ENCODE measurements around the gene ARHGEF12.

The ARHGEF12 gene

DNA sequence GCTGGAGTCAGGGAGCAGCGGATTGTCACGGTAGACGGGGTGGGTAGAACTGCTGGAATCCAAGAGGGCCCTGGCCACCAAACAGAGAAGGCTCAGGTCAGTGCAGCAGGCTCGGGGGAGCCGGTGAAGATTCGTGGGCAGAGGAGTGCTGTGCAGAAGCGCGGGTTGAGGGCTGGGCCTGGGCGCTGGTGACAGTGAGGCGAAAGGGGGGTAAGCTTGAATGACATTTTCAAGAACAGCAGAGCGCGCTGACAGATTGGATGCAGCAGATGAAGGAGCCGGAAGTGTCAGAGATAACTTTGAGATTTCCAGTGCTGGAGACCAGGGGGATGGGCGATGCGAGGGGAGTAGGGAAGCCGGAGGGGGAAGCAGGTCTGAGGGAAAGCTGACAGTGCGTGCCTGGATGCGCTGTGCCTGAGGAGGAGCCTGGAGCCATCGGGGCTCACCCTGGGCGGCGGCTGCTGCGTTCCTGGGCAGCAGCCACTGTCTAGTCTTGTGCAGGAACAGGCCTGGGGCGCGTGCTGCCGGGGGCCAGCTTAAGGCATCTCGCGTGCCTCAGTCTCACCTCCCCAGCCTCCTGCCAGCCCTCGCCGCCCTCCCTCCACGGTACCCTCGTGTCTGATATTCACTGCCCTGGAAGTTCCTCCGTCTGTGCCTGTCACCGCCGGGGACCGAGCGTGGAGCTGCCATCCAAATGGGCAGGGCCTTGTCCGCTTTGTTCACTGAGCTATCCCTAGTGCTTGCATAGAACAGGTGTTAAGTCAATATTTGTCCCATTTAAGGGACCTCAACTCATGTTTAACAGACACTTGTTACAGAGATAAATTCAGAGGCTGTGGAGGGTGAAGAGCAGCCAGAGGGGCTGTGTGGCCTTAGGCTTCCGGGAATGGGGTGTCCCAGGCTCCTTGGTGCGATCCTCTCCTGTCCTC, 180.5 kb downstream of the ARHGEF12 start:
- no peak for DNase-seq (ENCODE audit: low read depth in 3 of 3)

DNA sequence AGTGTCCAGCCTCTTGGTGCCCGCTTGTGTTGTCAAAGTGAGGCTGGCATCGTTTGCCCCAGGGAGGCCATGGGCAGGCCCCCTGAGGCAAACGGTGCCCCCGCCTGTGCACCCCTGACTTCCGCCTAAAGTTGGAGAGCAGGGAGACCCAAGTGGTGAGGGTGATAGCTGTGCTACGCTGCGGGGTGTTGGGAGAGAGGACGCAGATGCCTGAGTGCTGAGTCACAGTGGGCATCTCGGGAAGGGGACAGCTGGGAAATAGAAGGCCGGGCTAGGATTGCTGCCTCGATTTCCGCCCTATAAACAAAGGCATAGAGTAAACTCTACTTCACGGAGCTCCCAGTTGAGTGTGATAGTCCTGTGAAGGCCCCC, 181.2 kb downstream of the ARHGEF12 start:
- DNase-seq (ENCODE audit: low read depth in 3 of 3), result no peak

DNA sequence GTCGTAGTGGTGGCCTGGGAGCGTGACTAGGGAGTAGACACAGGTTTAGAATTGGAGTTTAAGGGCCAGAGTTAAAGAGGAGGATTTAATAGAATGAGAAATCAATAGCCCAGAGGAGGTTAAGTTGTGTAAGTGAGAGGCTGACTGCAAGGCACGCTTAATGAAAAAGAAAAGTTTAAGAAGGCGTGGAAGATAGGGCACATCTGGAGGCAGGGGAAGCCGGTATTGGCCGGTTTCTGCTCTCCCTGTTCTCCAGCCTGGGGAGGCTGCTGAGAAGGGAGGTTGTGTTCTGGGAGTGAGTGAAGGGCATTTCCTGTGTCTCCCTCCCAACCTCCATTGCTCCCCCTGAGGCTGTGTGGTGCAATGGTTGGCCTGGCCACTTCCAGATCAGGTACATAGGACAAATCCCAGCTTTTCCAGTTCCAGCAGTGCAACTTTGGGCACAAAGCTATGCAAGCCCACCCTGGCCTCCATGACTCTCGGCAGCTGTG, 181.6 kb downstream of the ARHGEF12 start:
- no peak for DNase-seq (ENCODE audit: low read depth in 3 of 3)

DNA sequence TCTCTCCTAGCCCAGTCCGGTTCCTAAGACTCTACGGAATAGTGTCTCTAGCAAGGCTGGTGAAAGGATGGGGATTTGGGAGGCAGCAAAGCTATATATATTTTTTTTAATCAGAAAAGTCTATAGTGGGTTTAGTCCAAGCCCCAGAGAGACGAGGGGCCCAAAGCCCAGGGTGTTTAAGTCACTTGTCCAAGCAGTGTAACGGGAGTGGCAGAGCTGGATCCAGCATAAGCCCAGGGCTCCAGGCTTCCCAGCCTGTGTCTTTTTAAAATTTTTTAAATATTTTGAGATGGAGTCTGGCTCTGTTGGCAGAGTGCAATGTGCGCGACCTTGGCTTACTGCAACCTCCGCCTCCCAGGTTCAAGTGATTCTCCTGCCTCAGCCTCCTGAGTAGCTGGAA, 182.1 kb downstream of the ARHGEF12 start:
- DNase-seq (ENCODE audit: low read depth in 3 of 3), result no peak

DNA sequence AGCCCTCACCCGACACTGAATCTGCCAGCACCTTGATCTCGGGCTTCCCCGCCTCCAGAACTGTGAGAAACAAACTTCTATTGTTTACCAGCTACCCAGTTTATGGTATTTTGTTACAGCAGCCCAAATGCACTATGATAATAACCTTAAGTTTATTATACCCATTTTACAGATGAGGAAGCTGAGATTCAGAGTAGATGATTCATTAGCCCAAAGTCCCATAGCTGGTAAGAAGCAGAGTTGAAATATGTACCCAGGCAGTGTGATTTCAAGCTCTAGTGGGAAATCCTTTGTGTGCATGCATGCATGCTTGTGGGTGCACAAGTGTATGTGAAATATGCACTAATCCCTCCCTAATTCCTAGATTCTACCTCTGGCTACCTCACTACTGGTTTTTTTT, 183.3 kb downstream of the ARHGEF12 start:
- no peak for DNase-seq (ENCODE audit: low read depth in 3 of 3)

DNA sequence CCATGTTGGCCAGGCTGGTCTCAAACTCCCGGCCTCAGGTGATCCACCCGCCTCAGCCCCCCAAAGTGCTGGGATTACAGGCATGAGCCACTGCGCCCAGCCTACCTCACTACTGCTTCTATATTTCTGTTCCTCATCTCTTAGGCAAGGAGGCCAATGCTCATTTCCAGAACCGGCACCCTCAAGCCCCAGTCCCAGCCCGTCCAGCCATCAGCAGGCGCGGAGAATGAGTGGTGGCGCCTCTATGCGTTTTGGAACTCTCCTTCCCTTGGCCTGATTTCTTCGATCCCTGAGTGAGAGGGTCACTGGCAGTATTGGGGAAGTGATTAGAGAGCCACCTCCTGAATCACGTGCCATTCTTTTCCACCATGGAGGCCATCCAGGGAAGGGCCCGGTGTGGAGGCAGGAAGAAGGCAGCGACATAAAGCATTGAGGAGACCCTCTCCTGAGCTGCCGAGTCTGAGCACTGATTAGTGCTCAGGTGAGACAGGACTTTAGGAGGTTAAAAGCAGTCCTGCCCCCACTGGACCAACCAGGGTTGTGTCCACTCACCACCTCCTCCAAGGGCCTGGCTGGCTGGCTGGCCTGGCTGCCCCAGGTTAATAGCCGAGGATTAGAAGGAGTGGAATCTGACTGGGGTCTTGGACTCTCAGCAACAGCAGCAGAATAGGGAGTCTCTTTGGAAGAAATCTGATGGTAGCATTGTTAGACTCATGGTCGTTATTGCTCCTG, 184.0 kb downstream of the ARHGEF12 start:
- DNase-seq (ENCODE audit: low read depth in 3 of 3), result no peak

DNA sequence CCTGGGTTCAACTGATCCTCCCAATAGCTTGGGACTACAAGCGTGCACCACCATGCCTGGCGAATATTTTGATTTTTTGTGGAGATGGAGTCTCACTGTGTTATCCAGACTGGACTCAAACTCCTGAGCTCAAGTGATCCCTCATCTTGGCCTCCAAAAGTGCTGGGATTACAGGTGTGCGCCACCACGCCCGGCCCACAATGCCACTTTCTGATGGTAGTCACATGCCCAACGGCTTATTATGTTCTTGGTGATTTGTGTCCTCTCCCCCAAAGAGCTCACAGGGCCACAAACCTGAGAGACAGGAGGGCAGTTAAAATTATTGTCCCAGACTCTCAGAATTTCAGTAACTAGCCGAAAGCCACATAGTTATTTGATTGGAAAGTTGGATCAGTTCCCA, 185.0 kb downstream of the ARHGEF12 start:
- no peak for DNase-seq (ENCODE audit: low read depth in 3 of 3)

DNA sequence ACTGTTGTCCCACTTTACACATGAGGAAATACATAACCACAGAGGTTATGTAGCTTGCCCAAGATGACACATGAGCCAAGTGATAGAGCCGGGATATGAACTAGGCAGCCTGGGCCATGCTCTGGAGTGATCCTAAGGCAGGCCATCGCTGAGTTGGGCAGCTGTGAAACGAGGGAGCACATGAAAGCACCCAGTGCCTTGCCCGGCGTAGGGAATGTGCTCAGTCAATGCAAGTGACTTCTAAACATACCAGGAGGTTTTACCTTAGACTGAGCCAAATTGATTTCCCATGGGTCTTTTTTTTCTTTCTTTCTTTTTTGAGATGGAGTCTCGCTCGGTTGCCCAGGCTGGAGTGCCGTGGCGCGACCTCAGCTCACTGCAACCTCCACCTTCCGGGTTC, 185.8 kb downstream of the ARHGEF12 start:
- DNase-seq (ENCODE audit: low read depth in 3 of 3), result no peak

DNA sequence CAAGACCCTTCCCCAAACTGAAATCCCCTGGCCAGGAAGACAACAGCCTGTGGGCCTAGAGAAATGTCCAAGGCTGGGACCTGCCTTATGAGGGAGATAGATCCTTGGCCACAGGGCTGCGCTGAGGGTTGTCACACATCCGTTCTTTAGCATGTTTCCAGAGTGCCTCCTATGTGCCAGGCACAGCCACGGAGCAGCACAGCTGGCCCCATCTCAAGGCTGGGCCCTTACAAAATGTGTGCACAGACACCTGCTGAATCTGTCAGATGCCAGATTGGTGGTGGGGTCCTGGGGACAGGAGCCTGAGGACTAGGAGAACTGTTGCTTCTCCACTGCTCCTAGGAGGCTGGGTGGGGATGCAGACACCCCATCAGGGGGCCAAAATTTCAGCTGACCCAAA, 186.5 kb downstream of the ARHGEF12 start:
- DNase-seq (ENCODE audit: low read depth in 3 of 3), result no peak

DNA sequence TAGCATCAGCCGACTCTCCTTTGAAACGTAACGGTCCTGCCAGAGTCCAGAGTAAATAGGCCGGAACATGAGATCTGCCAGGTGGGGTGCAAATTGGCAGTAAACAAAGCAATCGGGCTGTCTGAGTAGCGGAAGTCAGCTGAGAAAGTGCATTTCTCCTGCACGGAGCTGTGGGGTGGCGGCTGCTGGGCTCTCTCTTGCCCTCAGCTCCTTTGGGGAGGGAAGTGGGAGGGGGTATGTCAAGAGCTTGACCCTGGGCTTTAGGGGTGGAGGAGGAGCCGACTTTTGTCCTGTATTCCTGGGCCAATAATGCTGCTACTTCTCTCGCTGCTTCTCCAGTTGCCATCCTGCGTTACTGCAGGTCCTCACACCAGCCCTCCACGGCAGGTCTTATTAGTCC, 187.0 kb downstream of the ARHGEF12 start:
- DNase-seq (ENCODE audit: low read depth in 3 of 3), result no peak

DNA sequence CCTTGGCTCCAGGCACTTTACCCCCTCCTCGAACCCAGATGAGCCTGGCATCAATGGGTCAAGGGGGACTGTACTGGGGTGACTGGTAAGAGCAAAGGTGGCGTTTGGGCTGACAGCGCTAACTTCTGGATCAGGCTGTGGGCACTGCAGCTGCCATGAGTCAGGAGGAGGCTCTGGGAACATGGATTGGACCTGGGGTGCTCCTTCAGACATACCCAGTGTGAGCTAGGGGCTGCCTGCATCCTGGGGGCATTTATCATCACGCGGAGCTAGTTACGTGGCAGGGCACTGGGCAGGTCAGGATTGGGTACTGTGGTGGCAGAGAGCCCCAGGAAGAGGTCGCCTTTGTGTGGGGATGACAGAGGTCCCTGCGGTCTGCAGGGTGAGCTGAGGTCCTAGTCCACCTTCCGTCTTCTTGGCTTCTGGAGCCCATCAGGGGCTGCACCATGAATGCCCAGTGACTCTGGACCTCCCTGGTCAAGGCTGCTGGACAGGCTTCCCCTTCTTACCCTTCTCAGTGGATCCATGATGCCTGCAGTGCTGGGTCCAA, 188.4 kb downstream of the ARHGEF12 start:
- DNase-seq (ENCODE audit: low read depth in 3 of 3), result no peak

DNA sequence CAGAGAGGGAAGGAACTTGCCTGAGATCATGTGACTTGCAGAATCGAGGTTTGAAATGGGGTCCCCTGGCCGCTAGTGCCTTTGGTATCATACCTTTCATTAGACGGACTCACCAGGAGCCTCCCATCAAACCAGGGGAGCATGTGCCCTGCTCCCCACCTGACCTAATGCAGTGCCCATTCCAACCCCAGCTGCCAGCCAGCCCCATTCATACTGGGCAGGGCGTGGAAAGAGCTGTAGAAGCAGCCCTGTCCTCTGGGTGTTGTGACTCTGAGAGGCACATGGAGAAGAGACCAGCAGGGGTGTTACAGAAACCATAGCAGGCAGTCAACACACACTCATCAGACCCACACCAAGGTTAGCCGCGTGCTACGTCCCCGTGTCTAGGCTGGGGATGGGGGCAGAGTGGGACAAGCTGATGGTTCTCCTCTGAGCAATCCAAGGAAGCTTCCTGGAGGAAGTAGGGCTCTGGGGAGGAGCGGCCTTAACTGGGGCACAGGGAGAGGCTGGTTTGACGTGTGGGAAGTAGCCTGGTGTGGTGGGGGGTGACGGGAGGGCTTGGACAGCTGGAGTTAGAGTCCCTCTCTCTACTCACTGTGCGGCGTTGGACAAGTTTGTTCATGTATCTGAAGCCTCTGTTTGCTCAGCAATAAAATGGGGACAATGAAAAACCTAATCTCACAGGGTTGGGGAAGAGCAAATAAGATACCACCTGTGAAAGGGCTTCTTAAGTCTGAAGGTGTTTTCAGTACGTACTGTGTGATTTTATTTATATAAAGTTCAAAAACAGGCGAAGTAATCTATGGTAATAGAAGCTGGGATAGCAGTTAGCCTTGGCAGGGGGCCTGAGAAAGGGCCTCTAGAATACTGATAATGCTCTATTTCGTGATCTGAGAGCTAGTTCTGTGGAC, 189.3 kb downstream of the ARHGEF12 start:
- DNase-seq (ENCODE audit: low read depth in 3 of 3), result no peak

DNA sequence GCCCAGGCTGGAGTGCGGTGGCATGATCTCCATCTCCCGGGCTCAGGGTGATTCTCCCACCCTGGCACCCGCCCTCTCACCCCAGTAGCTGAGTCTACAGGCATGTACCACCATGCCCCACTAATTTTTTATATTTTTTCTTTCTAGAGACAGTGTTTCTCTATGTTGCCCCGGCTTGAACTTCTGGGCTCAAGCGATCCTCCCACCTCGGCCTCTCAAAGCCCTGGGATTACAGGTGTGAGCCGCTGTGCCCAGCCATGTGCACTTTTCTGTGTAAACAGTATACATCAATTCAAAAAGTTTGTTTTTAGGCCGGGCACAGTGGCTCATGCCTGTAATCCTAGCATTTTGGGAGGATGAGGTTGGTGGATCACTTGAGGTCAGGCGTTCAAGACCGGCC, 190.0 kb downstream of the ARHGEF12 start:
- DNase-seq (ENCODE audit: low read depth in 3 of 3), result no peak

DNA sequence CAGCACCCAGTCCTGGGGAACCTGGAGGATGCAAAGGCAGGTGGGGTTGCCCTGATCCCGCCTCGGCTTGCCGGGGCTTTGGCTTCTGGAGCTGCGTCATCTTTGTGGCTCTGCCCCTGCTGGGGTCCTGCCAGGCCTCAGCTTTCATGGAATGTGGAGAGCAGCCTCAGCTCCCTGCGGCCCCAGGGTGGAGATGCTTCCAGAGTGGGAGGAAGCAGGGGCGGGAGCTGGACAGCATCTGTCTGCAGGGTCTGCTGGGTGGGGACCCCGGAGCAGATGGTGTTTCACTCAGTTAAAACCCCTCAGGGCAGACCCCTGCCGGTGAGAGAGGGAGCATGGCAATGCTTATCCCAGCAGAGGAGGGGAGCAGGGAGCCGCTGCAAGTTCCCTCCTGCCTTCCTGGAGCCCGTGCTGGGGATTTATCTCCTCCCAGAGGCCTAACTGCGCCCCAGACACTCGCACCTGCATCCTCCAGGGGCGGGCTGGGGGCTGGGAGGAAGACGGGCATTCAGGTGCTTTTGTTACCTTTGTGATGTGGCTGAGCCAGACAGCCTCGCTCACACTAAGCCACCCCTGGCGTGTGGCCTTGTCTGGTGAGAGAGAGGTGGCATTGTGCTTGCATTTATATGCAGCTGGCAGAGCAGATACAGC, 191.0 kb downstream of the ARHGEF12 start:
- DNase-seq (ENCODE audit: low read depth in 3 of 3), result no peak

DNA sequence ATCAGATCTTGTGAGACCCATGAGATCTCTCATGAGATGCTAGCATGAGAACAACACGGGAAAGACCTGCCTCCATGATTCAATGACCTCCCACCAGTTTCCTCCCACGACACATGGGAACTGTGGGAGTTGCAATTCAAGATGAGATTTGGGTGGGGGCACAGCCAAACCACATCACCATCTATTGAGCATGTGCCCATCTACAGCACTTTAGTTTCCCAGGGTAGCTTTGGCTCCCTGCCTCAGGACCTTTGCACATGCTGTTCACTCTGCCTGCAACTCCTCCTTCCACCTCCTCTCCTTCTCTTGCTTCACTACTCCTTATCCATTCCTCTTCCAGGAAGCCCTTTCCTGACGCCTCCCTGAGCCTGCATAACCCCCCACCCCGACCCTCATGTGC, 192.5 kb downstream of the ARHGEF12 start:
- no peak for DNase-seq (ENCODE audit: low read depth in 3 of 3)

DNA sequence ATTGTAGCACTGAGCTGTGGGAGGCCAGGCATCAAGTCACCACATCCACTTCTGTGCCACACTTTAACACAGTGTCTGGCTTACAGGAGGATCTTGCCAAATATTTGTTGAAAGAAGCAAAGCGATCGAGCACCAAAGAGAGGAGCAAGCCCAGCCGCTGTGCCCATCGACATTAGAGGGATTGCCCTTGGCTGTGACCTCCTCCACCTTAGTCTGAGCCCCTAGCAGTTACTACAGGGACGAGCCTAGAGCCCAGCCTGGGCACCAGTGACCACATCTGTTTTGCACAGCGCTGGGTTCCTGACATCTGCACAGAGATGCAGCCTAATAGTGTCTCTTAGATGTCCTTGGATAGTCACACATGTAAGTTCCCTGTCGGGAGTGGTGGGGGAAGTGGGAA, 193.0 kb downstream of the ARHGEF12 start:
- no peak for DNase-seq (ENCODE audit: low read depth in 3 of 3)

DNA sequence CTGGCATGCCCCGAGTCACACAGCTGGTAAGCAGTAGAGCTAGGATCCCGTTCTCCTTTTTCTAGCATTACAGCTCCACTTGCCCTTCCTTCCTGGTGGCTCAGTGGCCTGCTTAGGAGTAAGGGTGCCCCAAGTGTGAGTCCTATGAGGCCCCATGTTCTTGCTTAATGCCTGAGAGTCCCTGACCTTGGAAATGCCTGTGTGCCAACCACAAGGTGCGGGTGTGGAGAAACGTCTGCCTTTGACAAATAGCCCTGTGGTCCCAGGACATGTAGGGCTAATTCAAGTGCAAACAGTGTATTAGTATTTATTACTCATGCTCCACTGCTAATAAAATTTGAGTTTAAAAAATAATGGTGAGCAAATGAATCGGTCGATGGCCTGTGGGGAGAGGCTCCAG, 193.7 kb downstream of the ARHGEF12 start:
- no peak for DNase-seq (ENCODE audit: low read depth in 3 of 3)

DNA sequence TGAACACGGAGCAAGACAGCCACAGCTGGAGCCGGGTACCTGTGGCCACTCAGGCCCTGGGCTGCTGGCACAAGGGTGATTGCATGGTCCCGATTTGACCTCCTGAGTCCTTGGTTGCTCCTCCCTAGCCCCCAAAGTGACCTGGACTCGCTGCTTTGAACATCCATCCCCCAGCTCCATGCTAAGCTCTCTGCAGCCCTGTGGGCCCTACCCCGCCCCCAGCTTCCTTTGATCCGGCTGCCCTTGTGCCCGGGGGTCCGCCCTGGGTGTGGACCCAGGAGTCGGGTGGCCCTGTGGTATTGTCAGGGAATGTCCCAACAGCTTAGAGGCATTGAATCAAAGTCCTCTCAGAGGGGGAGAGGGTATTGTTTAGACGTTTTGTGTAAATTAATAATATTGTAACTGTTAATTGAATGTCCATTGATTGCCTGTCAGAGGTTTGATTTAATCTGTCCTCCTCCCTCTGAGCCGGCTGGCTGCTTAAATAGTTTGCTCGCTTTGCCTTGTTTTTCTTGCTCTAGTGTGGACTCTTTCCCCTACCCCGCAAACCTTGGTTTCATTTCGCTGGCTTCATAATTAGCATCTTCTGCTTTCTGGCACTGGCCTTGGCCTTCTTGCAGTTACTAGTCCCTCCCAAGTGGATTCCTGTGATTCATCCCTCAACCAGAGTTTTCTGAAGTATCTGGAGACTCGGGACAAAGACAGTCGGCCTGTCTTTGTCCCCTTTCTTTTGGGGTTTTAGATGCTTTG, 196.0 kb downstream of the ARHGEF12 start:
- no peak for DNase-seq (ENCODE audit: low read depth in 3 of 3)

DNA sequence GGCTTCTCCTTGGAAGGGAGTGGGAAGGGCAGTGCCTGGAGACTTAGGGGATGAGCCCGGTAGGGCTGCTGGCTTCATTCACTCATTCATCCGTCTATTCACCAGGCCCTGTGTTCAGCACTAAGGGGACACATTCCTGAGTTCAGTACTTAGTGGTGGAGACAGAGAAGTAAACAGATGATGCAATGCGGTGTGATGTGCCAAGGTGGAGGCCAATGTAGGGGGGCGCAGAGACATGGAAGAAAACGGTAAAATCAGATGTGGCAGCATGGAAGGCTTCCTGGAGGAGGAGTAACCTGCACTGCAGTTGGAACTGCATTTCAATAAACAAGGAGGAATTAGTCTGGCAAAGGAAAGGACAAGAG, 196.6 kb downstream of the ARHGEF12 start:
- no peak for DNase-seq (ENCODE audit: low read depth in 3 of 3)

DNA sequence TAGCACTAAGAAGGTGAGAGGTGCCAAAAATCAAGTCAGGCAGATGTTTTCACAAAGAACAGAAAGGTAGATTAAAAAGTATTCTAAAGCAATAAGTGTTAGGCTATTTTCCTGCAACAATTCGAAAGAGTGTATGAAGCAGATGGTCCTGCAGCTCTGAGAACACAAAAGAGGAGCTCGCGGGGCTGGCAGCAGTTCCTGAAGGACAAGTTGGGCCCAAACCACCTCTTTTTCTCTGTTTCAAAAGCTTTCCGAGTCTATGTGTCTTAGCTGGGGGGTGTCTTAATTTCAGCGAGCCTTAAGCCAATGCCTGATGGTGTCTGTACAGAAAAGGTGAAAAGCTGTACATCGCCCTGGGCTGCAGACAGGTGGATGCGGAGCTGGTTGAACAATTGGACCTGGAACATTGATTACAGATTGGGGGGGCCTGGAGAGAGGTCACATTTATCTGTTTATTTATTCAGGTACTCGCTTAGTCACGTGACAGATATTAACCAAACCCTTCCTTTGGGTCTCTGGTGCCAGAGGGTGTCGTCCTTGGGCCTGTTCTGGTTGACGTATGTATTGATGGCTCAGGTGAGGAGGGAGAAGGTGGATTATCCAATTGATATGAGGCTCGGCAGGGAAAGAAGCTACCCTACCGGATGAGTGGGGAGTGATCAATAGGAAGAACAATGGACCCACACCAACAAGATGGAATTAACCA, 200.0 kb downstream of the ARHGEF12 start:
- DNase-seq (ENCODE audit: low read depth in 3 of 3), result no peak
